Measurements from ENCODE around the gene KCNC1. TPM values are rescaled to one million over a fixed set of nuclear protein-coding genes. Genes with fewer than 3 reads are reported as not detected.
A peak's percentile ranks its signal among the peaks of the same experiment; 100 is the strongest.

The KCNC1 gene
- total and polyA plus RNA-seq, 2 of the 4 experiments (the other 2 are of a cell fraction) = 0.03 TPM; not detected in 1

- intact Hi-C loops (cut with micrococcal nuclease) = no loop called here
- dilution Hi-C loops (cut with HindIII; ENCODE audit: low sequenced_read_pairs, unreplicated experiment) = no loop called here
- H3K23ac ChIP-seq (ENCODE audit: low read depth, low read length) = no peak overlapping the region
- H3K27ac ChIP-seq (ENCODE audit: insufficient read depth, low read length) = no peak overlapping the region
- H4K5ac ChIP-seq (ENCODE audit: low read depth, low read length) = no peak overlapping the region
- H2BK20ac ChIP-seq (ENCODE audit: low read depth, low read length) = no peak overlapping the region
- H3K27me3 ChIP-seq (ENCODE audit: control insufficient read depth, insufficient read depth, low read length) = peaks cover 78% of the 10 kb centered on the region
- peak overlapping the region; percentile 65 for H2AK9ac ChIP-seq (replicated peaks; ENCODE audit: low read depth, low read length, poor library complexity)
- no peaks in the 10 kb centered on the region for H3K4me1 ChIP-seq (ENCODE audit: control insufficient read depth, insufficient read depth, low read length)
- H3K4me3 ChIP-seq (ENCODE audit: insufficient read depth, low read depth, low read length) = no peak overlapping the region
- no peaks in the 10 kb centered on the region for H3K79me1 ChIP-seq (ENCODE audit: low read depth in 1 of 2, low read length in 2 of 2)
- H4K20me1 ChIP-seq (ENCODE audit: insufficient read depth, low read length) = no peaks in the 10 kb centered on the region
- no peaks in the 10 kb centered on the region for H3K9me3 ChIP-seq (ENCODE audit: control insufficient read depth, insufficient read depth, low read length)
- H3K9ac ChIP-seq (ENCODE audit: low read depth, low read length) = no peak overlapping the region
- no peak overlapping the region for H4K91ac ChIP-seq (ENCODE audit: insufficient read depth, low read depth, low read length)
- no TSS peak for BruUV-seq (replicated peaks)
- ATAC-seq (ENCODE audit: low read depth) = peak; percentile 54
- no peak overlapping the region for H3K14ac ChIP-seq (replicated peaks; ENCODE audit: low read depth, low read length)
- no peak overlapping the region for H3K18ac ChIP-seq (ENCODE audit: low read depth, low read length)
- H2BK120ac ChIP-seq (ENCODE audit: low read depth, low read length) = no peak overlapping the region
- DNase-seq = no peak
- 3% methylated on average over 34 of the region's 85 CpGs; no CpG with 5 or more reads in 1 of the 2 experiments for WGBS, 2 experiments (ENCODE audit: extremely low coverage in 2 of 2, insufficient read length in 1 of 2)
- H2BK15ac ChIP-seq (ENCODE audit: low read depth, low read length) = no peak overlapping the region
- H2BK5ac ChIP-seq (ENCODE audit: low read depth, low read length, poor library complexity, severe bottlenecking) = no peak overlapping the region
- ChIA-PET POLR2A (ENCODE audit: unreplicated experiment) (no interaction called here), CTCF (no interaction called here)
- peak overlapping the region; percentile 58 for H2AFZ ChIP-seq (replicated peaks; ENCODE audit: low read length, poor library complexity)
- H4K8ac ChIP-seq (ENCODE audit: low read depth in 2 of 2, low read length in 2 of 2) = no peak overlapping the region
- TF ChIP-seq MAZ (IDR thresholded peaks at IDR 0.05; ENCODE audit: borderline replicate concordance, low read depth, low read length) (no peak), USF2 (IDR thresholded peaks at IDR 0.05; ENCODE audit: low read depth, low read length) (no peak), SMC3 (IDR thresholded peaks at IDR 0.05; ENCODE audit: low read depth, low read length) (no peak), CTCF (conservative IDR thresholded peaks at IDR 0.05; ENCODE audit: low read depth, low read length) (0 out of 2 replicates have a peak, but pooled peaks have one; percentile 17)
- H2AK5ac ChIP-seq (ENCODE audit: low read depth, low read length) = no peak overlapping the region
- in situ Hi-C loops (cut with MboI; ENCODE audit: low sequenced_read_pairs) = no loop called here
- H3K4ac ChIP-seq (ENCODE audit: low read depth, low read length) = no peak overlapping the region
- no peaks in the 10 kb centered on the region for H3K9me1 ChIP-seq (ENCODE audit: insufficient read depth, low read length)
- H3K56ac ChIP-seq (ENCODE audit: extremely low read depth, insufficient read depth, low read length) = no peak overlapping the region
- no peak overlapping the region for H3K4me2 ChIP-seq (ENCODE audit: low read depth, low read length)
- H3K36me3 ChIP-seq (ENCODE audit: control insufficient read depth, insufficient read depth, low read length) = no peaks in the 10 kb centered on the region
Measured at GRCh38 chr11:17719938-17720795, 14.4 kb upstream of the KCNC1 start.
